H1 (cell line): ENCODE results near the gene RBM25. TPM values are rescaled to one million over a fixed set of nuclear protein-coding genes. Genes with fewer than 3 reads are reported as not detected.

Experiments
- CTCF ChIA-PET: fragments of 300-600 bp; sonication (Branson Sonifier 250); formaldehyde crosslinking; loops from one replicate; lab custom pipeline; 2021; ENCODE audit not compliant: partially characterized antibody; lab: Charles Lee
- POLR2A ChIA-PET: fragments of 300-600 bp; sonication (Branson Sonifier 250); formaldehyde crosslinking; loops from one replicate; lab custom pipeline; 2021; ENCODE audit warnings: inconsistent platforms; ENCODE audit not compliant: partially characterized antibody; lab: Charles Lee
- DNase-seq, 2 experiments: peaks; one replicate each; pipeline versions ENCODE4 v3.0.0 to v3.0.0-alpha.2; 2010 to 2022; ENCODE audit warnings: low spot score in 2 of 2, low read depth in 1 of 2, mixed read lengths in 1 of 2
- FAIRE-seq: peaks from 2 replicates; lab custom pipeline; 2011; peaks lifted over from hg19 to GRCh38; lab: Jason Lieb, UNC
- H2AFZ ChIP-seq: 2 replicates; pipeline ENCODE4 v1.8.1; 2012; ENCODE audit warnings: low read length, inconsistent platforms
- H2AK5ac ChIP-seq: 2 replicates; pipeline ENCODE4 v1.6.1; 2013; ENCODE audit warnings: low read depth, low read length
- H2BK120ac ChIP-seq: replicated peaks from 2 replicates; pipeline ENCODE3; 2013; ENCODE audit warnings: low read depth, low read length, inconsistent platforms
- H2BK12ac ChIP-seq: 2 replicates; pipeline ENCODE4 v1.6.1; 2013; ENCODE audit warnings: low read depth, low read length
- H2BK15ac ChIP-seq: 2 replicates; pipeline ENCODE4 v1.6.1; 2013; ENCODE audit warnings: low read length
- H2BK20ac ChIP-seq: 2 replicates; pipeline ENCODE4 v1.6.1; 2013; ENCODE audit warnings: low read length
- H2BK5ac ChIP-seq: 2 replicates; pipeline ENCODE4 v1.6.1; 2013; ENCODE audit warnings: low read depth, low read length
- H3K14ac ChIP-seq: 2 replicates; pipeline ENCODE4 v1.6.1; 2013; ENCODE audit warnings: inconsistent platforms; ENCODE audit not compliant: insufficient read length
- H3K18ac ChIP-seq: 2 replicates; pipeline ENCODE4 v1.6.1; 2013; ENCODE audit warnings: low read length; ENCODE audit errors: extremely low read depth
- H3K23ac ChIP-seq: 2 replicates; pipeline ENCODE4 v1.6.1; 2013; ENCODE audit warnings: inconsistent platforms; ENCODE audit not compliant: insufficient read length
- H3K23me2 ChIP-seq: 2 replicates; pipeline ENCODE4 v1.6.1; 2013; ENCODE audit warnings: low read depth, low read length
- H3K27ac ChIP-seq: 2 replicates; pipeline ENCODE4 v1.6.1; 2011; ENCODE audit warnings: low read depth, low read length, inconsistent platforms
- H3K27me3 ChIP-seq, 4 experiments: replicated peaks in 1 of 4; 1 replicate in 1 of 4; 2 replicates in 3 of 4; pipeline versions ENCODE4 v1.6.1 to v1.8.1; 2011 to 2013; ENCODE audit warnings: low read length in 3 of 4, mild to moderate bottlenecking in 3 of 4, inconsistent platforms in 2 of 4, mixed read lengths in 2 of 4, moderate library complexity in 1 of 4; ENCODE audit not compliant: control insufficient read depth in 3 of 4, insufficient read depth in 3 of 4; ENCODE audit errors: extremely low read depth in 1 of 4
- H3K36me3 ChIP-seq, 4 experiments: 2 replicates each; pipeline versions ENCODE4 v1.6.1 to v1.8.1; 2011 to 2013; ENCODE audit warnings: mild to moderate bottlenecking in 4 of 4, low read length in 3 of 4, moderate library complexity in 2 of 4, control low read depth in 1 of 4, inconsistent platforms in 1 of 4; ENCODE audit not compliant: insufficient read depth in 4 of 4, control insufficient read depth in 2 of 4
- H3K4ac ChIP-seq: replicated peaks from 2 replicates; pipeline ENCODE3; 2013; ENCODE audit warnings: low read length, low read depth, mixed read lengths, inconsistent platforms; ENCODE audit not compliant: insufficient read length
- H3K4me1 ChIP-seq, 4 experiments: replicated peaks in 1 of 4; 1 replicate in 1 of 4; 2 replicates in 3 of 4; pipeline versions ENCODE4 v1.6.1 to v1.8.1; 2011 to 2013; ENCODE audit warnings: low read length in 3 of 4, inconsistent platforms in 2 of 4, mixed read lengths in 1 of 4; ENCODE audit not compliant: insufficient read depth in 4 of 4, control insufficient read depth in 3 of 4
- H3K4me2 ChIP-seq, 2 experiments: 2 replicates each; pipeline versions ENCODE4 v1.6.1 to v1.8.1; 2011 to 2013; ENCODE audit warnings: low read depth in 2 of 2, low read length in 2 of 2, control low read depth in 1 of 2, inconsistent platforms in 1 of 2, mild to moderate bottlenecking in 1 of 2; ENCODE audit not compliant: insufficient read depth in 1 of 2
- H3K4me3 ChIP-seq, 4 experiments: fragments of 200-600, 300-600 bp in 1 of 4; sonication (generic), shearing (Covaris generic), sonication (Bioruptor Twin) in 1 of 4; 2 replicates each; pipeline versions ENCODE4 v1.5.1 to v1.8.1; 2011 to 2016; ENCODE audit warnings: low read length in 4 of 4, low read depth in 3 of 4, control low read depth in 2 of 4, inconsistent platforms in 2 of 4, mild to moderate bottlenecking in 2 of 4, mixed read lengths in 1 of 4, moderate library complexity in 1 of 4; ENCODE audit not compliant: insufficient read depth in 2 of 4; ENCODE audit errors: extremely low read depth in 1 of 4
- H3K56ac ChIP-seq: replicated peaks from 2 replicates; pipeline ENCODE3; 2013; ENCODE audit warnings: low read depth, mild to moderate bottlenecking, mixed read lengths, low read length, inconsistent platforms; ENCODE audit not compliant: insufficient read length
- H3K79me1 ChIP-seq: 2 replicates; pipeline ENCODE4 v1.6.1; 2013; ENCODE audit warnings: low read depth, low read length, control low read depth
- H3K79me2 ChIP-seq, 2 experiments: 2 replicates each; pipeline versions ENCODE4 v1.6.1 to v1.8.1; 2012 to 2013; ENCODE audit warnings: low read length in 2 of 2, mild to moderate bottlenecking in 2 of 2, inconsistent platforms in 1 of 2; ENCODE audit not compliant: insufficient read depth in 2 of 2, control insufficient read depth in 1 of 2
- H3K9ac ChIP-seq, 4 experiments: replicated peaks in 1 of 4; 1 replicate in 1 of 4; 2 replicates in 3 of 4; pipeline versions ENCODE4 v1.6.1 to v1.8.1; 2011 to 2013; ENCODE audit warnings: low read depth in 3 of 4, low read length in 3 of 4, control low read depth in 2 of 4, mild to moderate bottlenecking in 2 of 4, moderate library complexity in 2 of 4, inconsistent platforms in 1 of 4; ENCODE audit errors: extremely low read depth in 1 of 4
- H3K9me3 ChIP-seq, 2 experiments: 2 replicates each; pipeline versions ENCODE4 v1.6.1 to v1.8.1; 2012 to 2013; ENCODE audit warnings: mild to moderate bottlenecking in 2 of 2, moderate library complexity in 2 of 2, control low read depth in 1 of 2, inconsistent platforms in 1 of 2, low read depth in 1 of 2, low read length in 1 of 2, mixed read lengths in 1 of 2; ENCODE audit not compliant: insufficient read depth in 2 of 2
- H4K20me1 ChIP-seq, 2 experiments: replicated peaks in 1 of 2; 2 replicates each; pipeline versions ENCODE3 to v1.8.1; 2011 to 2013; ENCODE audit warnings: inconsistent platforms in 2 of 2, low read length in 2 of 2, mild to moderate bottlenecking in 1 of 2; ENCODE audit not compliant: insufficient read depth in 2 of 2, control insufficient read depth in 1 of 2
- H4K5ac ChIP-seq: 2 replicates; pipeline ENCODE4 v1.6.1; 2013; ENCODE audit warnings: low read length, low read depth, mixed read lengths, inconsistent platforms; ENCODE audit not compliant: insufficient read length
- H4K8ac ChIP-seq: 2 replicates; pipeline ENCODE4 v1.8.0; 2013; ENCODE audit warnings: mild to moderate bottlenecking, moderate library complexity, low read length, inconsistent platforms; ENCODE audit not compliant: insufficient read depth; ENCODE audit errors: extremely low read depth
- H4K91ac ChIP-seq: replicated peaks from 2 replicates; pipeline ENCODE3; 2013; ENCODE audit warnings: low read length, mixed read lengths, inconsistent platforms; ENCODE audit not compliant: insufficient read length
- BCL11A ChIP-seq, 2 experiments: IDR thresholded peaks; one replicate each; pipeline ENCODE4 v1.6.1; 2011; ENCODE audit warnings: low read depth in 2 of 2, low read length in 2 of 2, mild to moderate bottlenecking in 2 of 2
- CEBPB ChIP-seq: IDR thresholded peaks from 2 replicates; pipeline ENCODE4 v1.6.1; 2012; ENCODE audit warnings: low read depth, low read length
- CTBP2 ChIP-seq: IDR thresholded peaks from 2 replicates; pipeline ENCODE4 v1.7.0; 2011; ENCODE audit warnings: borderline replicate concordance, mild to moderate bottlenecking, moderate library complexity, mixed read lengths, low read length; ENCODE audit not compliant: insufficient read depth, insufficient read length
- EGR1 ChIP-seq: IDR thresholded peaks from 2 replicates; pipeline ENCODE4 v1.6.1; 2011; ENCODE audit warnings: low read depth, low read length, borderline replicate concordance
- EZH2 ChIP-seq: fragments of 200-600 bp; sonication (generic); IDR thresholded peaks from 2 replicates; pipeline ENCODE4 v1.7.1; 2012; ENCODE audit warnings: low read depth, mild to moderate bottlenecking, moderate library complexity, low read length, inconsistent platforms; ENCODE audit not compliant: severe bottlenecking
- GTF2F1 ChIP-seq: IDR thresholded peaks from 2 replicates; pipeline ENCODE4 v1.6.1; 2012; ENCODE audit warnings: low read depth, low read length, improper control_type of control experiment, borderline replicate concordance
- JUN ChIP-seq: IDR thresholded peaks from 2 replicates; pipeline ENCODE4 v1.6.1; 2011; ENCODE audit warnings: low read depth, mild to moderate bottlenecking, improper control_type of control experiment, low read length
- RNF2 ChIP-seq: fragments of 200-900, 300-1000 bp; sonication (generic); IDR thresholded peaks from 2 replicates; pipeline ENCODE4 v1.7.1; 2016; ENCODE audit warnings: borderline replicate concordance, low read depth, mild to moderate bottlenecking, antibody characterized with exemption, low read length; ENCODE audit not compliant: poor library complexity, severe bottlenecking; ENCODE audit errors: missing control alignments
- RXRA ChIP-seq: IDR thresholded peaks from 2 replicates; pipeline ENCODE4 v1.6.1; 2011; ENCODE audit warnings: low read depth, mild to moderate bottlenecking, low read length, moderate library complexity; ENCODE audit not compliant: insufficient read depth
- SP2 ChIP-seq: IDR thresholded peaks from 2 replicates; pipeline ENCODE4 v1.6.1; 2012; ENCODE audit warnings: mild to moderate bottlenecking, low read length, inconsistent platforms
- SUZ12 ChIP-seq: fragments of 200-600 bp; sonication (generic); IDR thresholded peaks from 2 replicates; pipeline ENCODE4 v1.6.1; 2012; ENCODE audit warnings: mild to moderate bottlenecking, inconsistent platforms, low read length, moderate library complexity, mixed read lengths
- TBP ChIP-seq: IDR thresholded peaks from 2 replicates; pipeline ENCODE4 v1.6.1; 2011; ENCODE audit warnings: low read depth, low read length, improper control_type of control experiment
- TEAD4 ChIP-seq: IDR thresholded peaks from 2 replicates; pipeline ENCODE4 v1.6.1; 2012; ENCODE audit warnings: low read depth, low read length, inconsistent platforms, mixed read lengths
- WGBS, 2 experiments: shearing (Covaris generic) in 1 of 2; methylation state at CpG; one replicate each; pipeline versions ENCODE4 v1.1.6 to v1.1.7; 2013 to 2015; ENCODE audit warnings: low lambda C conversion rate in 2 of 2, mixed read lengths in 2 of 2, inconsistent platforms in 1 of 2, low coverage in 1 of 2, missing lambda C conversion rate in 1 of 2; ENCODE audit not compliant: insufficient replicate concordance in 2 of 2, insufficient coverage in 1 of 2, insufficient read length in 1 of 2; ENCODE audit errors: extremely low coverage in 1 of 2, missing lambda C conversion rate in 1 of 2; 5-methylcytosine and 5-hydroxymethylcytosine counted together
- polyA plus RNA-seq, 7 experiments: library from polyadenylated mRNA; depleted of rRNA in 3 of 7; stranded (reverse) in 5 of 7; unstranded in 2 of 7; fragments of >200 nt in 5 of 7; fragments of 200-250 nt in 2 of 7; gene quantifications; 1 replicate in 5 of 7; 2 replicates in 1 of 7; 4 replicates in 1 of 7; pipeline versions ENCODE4 v1.2.1 to v1.2.3, GENCODE V29; 2011 to 2013; ENCODE audit warnings: missing spikeins in 2 of 7, mixed read lengths in 2 of 7
- total RNA-seq: library from RNA; stranded (reverse); fragmentation: NEBNext Ultra II Directional; extraction: Animal tissue kit (Norgen Biotek cat#: 25700); gene quantifications from 2 replicates; pipeline ENCODE4 v1.2.1, GENCODE V29; 2021
- TF ChIP-seq, protein P1 (sequence below): IDR thresholded peaks from 2 replicates; pipeline ENCODE4 v1.6.1; 2012; ENCODE audit warnings: inconsistent platforms

Gene RBM25
- total and polyA plus RNA-seq, 2 of the 8 experiments (the other 6 are each of a cell fraction or from before 2014, with no cell fraction given): 25.6 to 134 TPM

DNA sequence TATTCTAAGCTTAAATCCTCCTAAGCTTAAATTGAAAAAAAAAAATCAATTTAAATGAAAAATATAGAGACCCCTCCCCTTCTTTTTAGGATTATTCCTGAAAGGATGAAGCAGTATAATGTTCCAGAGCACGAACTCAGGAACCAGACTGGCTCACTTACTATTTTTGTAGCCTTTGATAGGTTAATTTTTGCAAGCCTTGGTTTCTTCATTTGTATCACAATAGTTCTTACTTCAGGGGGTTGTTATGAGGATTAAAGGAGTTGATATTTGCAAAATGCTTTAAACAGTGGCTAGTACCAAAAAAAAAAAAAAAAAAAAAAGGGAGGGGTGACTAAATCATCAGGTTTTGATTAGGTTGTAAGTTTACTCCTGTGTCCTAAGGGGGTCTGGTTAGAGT lies 3.1 kb upstream of the RBM25 start:
- peaks cover 2% of the 10 kb centered on the region; the same call in 1 of the 2 replicates for H3K23me2 ChIP-seq
- H3K4me3 ChIP-seq: no peak overlapping the region
- no peaks in the 10 kb centered on the region for H3K9me3 ChIP-seq
- peaks cover 0 to 6% (median 0%) of the 10 kb centered on the region in 4 experiments; a peak in 2 of 7 replicates for H3K4me1 ChIP-seq
- H3K79me2 ChIP-seq: peaks cover 15 to 18% of the 10 kb centered on the region in 2 experiments
- POLR2A ChIA-PET: interaction anchor here (1.7 kb wide), 2 partner anchors 20 to 28 kb away, joined by 3 to 5 read pairs; no protein-coding TSS in a partner anchor
- H3K27me3 ChIP-seq: no peaks in the 10 kb centered on the region
- no peak for DNase-seq
- H2AFZ ChIP-seq: no peak overlapping the region
- no peak overlapping the region for H2BK15ac ChIP-seq
- H3K14ac ChIP-seq: no peak overlapping the region
- 78% methylated on average over 1 of the region's 1 CpG; no CpG with 5 or more reads in 1 of the 2 experiments for WGBS, 2 experiments
- no peak overlapping the region for H4K5ac ChIP-seq
- peaks cover 0 to 4% (median 0%) of the 10 kb centered on the region in 4 experiments; a peak in 1 of 8 replicates for H3K36me3 ChIP-seq
- H4K91ac ChIP-seq: no peak overlapping the region
- no peak overlapping the region for H2BK12ac ChIP-seq
- TF ChIP-seq TBP (no peak), CTBP2 (no peak), RNF2 (no peak), EGR1 (no peak), CEBPB (no peak), RXRA (no peak), SUZ12 (no peak), BCL11A (IDR thresholded peaks at IDR 0.05; ENCODE audit: low read depth in 2 of 2, low read length in 2 of 2) (no peak), EZH2 (no peak), GTF2F1 (no peak), JUN (no peak), TEAD4 (no peak), SP2 (no peak)
- TF ChIP-seq, protein P1, sequence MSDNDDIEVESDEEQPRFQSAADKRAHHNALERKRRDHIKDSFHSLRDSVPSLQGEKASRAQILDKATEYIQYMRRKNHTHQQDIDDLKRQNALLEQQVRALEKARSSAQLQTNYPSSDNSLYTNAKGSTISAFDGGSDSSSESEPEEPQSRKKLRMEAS: no peak
- H3K79me1 ChIP-seq: no peaks in the 10 kb centered on the region
- no peak overlapping the region for H3K9ac ChIP-seq
- no peak overlapping the region for H4K8ac ChIP-seq
- no peak overlapping the region for H3K18ac ChIP-seq
- FAIRE-seq: no peak
- no peak overlapping the region for H2AK5ac ChIP-seq
- H3K4me2 ChIP-seq: no peak overlapping the region; a peak in 1 of 4 replicates
- H4K20me1 ChIP-seq: peaks cover 0 to 2% of the 10 kb centered on the region in 2 experiments
- H3K4ac ChIP-seq: no peak overlapping the region
- H2BK20ac ChIP-seq: no peak overlapping the region
- no peak overlapping the region for H3K27ac ChIP-seq
- no peak overlapping the region for H3K56ac ChIP-seq
- CTCF ChIA-PET: interaction anchor here (0.6 kb wide), 1 partner anchor 9 kb away, joined by 3 read pairs; no protein-coding TSS in a partner anchor
- no peak overlapping the region for H3K23ac ChIP-seq
- no peak overlapping the region for H2BK120ac ChIP-seq
- H2BK5ac ChIP-seq: no peak overlapping the region
